IPS-20b (cell line): Measurements from ENCODE around the gene CHN1.

Experiments
- H3K27ac ChIP-seq: one replicate; pipeline ENCODE4 v1.5.1; 2013; ENCODE audit warnings: low read length
- H3K27me3 ChIP-seq: 2 replicates; pipeline ENCODE4 v1.6.1; 2013; ENCODE audit warnings: mild to moderate bottlenecking, low read length, inconsistent platforms; ENCODE audit not compliant: insufficient read depth
- H3K36me3 ChIP-seq: 2 replicates; pipeline ENCODE4 v1.6.1; 2013; ENCODE audit warnings: low read depth, mild to moderate bottlenecking, inconsistent platforms, low read length, moderate library complexity; ENCODE audit not compliant: insufficient read depth
- H3K4me1 ChIP-seq: 2 replicates; pipeline ENCODE4 v1.6.1; 2013; ENCODE audit warnings: mild to moderate bottlenecking, control low read depth, inconsistent platforms, low read length, moderate library complexity; ENCODE audit not compliant: insufficient read depth
- H3K4me3 ChIP-seq: 2 replicates; pipeline ENCODE4 v1.5.1; 2013; ENCODE audit warnings: mild to moderate bottlenecking, low read length, inconsistent platforms
- H3K9ac ChIP-seq: 2 replicates; pipeline ENCODE4 v1.6.1; 2013; ENCODE audit warnings: low read depth, mild to moderate bottlenecking, inconsistent platforms, low read length, moderate library complexity
- H3K9me3 ChIP-seq: 2 replicates; pipeline ENCODE4 v1.6.1; 2013; ENCODE audit warnings: mild to moderate bottlenecking, low read depth, low read length, inconsistent platforms; ENCODE audit not compliant: insufficient read depth

Gene CHN1

GRCh38 chr2:174997110-174997509, 8.1 kb downstream of the CHN1 start:
- no peaks in the 10 kb centered on the region for H3K36me3 ChIP-seq
- peaks cover 6% of the 10 kb centered on the region; the same call in 1 of the 2 replicates for H3K9me3 ChIP-seq
- no peak overlapping the region for H3K4me3 ChIP-seq
- H3K4me1 ChIP-seq, result peaks cover 22% of the 10 kb centered on the region
- no peaks in the 10 kb centered on the region for H3K27me3 ChIP-seq
- H3K27ac ChIP-seq, result no peak overlapping the region
- no peak overlapping the region for H3K9ac ChIP-seq

GRCh38 chr2:174996622-174997021, 8.6 kb downstream of the CHN1 start:
- Histone ChIP-seq H3K9ac (no peak overlapping the region), H3K9me3 (peaks cover 6% of the 10 kb centered on the region; the same call in 1 of the 2 replicates), H3K4me3 (no peak overlapping the region), H3K27ac (no peak overlapping the region), H3K27me3 (no peaks in the 10 kb centered on the region), H3K36me3 (no peaks in the 10 kb centered on the region), H3K4me1 (peaks cover 24% of the 10 kb centered on the region)

DNA sequence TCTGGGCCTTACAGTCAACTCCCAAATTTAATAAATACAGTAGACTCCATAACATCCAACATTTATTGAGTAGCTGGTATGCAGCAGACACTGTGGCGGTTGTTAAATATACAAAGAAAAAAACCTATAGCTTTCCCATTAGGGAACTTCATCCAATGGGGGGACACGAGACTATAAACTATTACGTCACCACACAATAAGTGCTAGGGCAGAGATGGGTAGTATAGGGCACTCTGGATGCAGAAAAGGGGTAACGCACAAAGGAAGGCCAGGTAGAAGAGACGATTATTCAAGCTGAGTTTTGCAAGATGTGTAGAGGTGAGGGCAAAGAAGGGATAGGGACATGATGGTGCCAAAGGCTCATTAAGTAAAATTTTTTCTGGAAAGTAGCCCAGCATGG, 10.8 kb downstream of the CHN1 start:
- H3K4me1 ChIP-seq, result peaks cover 32% of the 10 kb centered on the region
- H3K9me3 ChIP-seq, result peaks cover 6% of the 10 kb centered on the region; the same call in 1 of the 2 replicates
- H3K9ac ChIP-seq, result no peak overlapping the region
- H3K27ac ChIP-seq, result no peak overlapping the region
- no peaks in the 10 kb centered on the region for H3K27me3 ChIP-seq
- no peak overlapping the region for H3K4me3 ChIP-seq
- H3K36me3 ChIP-seq, result no peaks in the 10 kb centered on the region; the same call in 1 of the 2 replicates

- no peaks in the 10 kb centered on the region; the same call in 1 of the 2 replicates for H3K36me3 ChIP-seq
- H3K9me3 ChIP-seq, result peaks cover 6% of the 10 kb centered on the region; the same call in 1 of the 2 replicates
- H3K27ac ChIP-seq, result no peak overlapping the region
- no peaks in the 10 kb centered on the region for H3K27me3 ChIP-seq
- no peak overlapping the region for H3K9ac ChIP-seq
- peaks cover 32% of the 10 kb centered on the region for H3K4me1 ChIP-seq
- no peak overlapping the region for H3K4me3 ChIP-seq
These were observed 12.3 kb downstream of the CHN1 start for GRCh38 chr2:174992886-174993285.

GRCh38 chr2:174985614-174986013, 19.6 kb downstream of the CHN1 start:
- Histone ChIP-seq H3K4me3 (no peak overlapping the region), H3K4me1 (peaks cover 13% of the 10 kb centered on the region; the same call in 1 of the 2 replicates), H3K9ac (no peak overlapping the region), H3K9me3 (no peaks in the 10 kb centered on the region), H3K36me3 (no peaks in the 10 kb centered on the region; the same call in 1 of the 2 replicates), H3K27ac (no peak overlapping the region), H3K27me3 (no peaks in the 10 kb centered on the region)

DNA sequence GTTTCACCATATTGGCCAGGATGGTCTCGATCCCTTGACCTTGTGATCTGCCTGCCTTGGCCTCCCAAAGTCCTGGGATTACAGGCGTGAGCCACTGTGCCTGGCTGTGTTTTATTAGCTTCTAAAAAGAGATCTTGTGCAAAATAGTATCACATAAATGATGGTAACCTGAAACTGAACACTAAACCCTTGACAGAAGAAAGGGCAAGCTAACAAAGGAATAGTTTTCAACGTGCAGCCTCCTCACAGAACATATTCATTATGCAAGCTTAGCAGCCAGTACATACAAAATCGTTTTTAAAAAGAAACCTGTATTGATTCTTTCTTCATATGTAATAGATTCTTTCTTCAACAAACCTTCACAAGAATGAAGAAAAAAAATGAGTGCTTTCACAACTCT, 20.6 kb downstream of the CHN1 start:
- Histone ChIP-seq H3K27ac (peak overlapping the region; percentile 36), H3K4me3 (no peak overlapping the region), H3K36me3 (no peaks in the 10 kb centered on the region; the same call in 1 of the 2 replicates), H3K9me3 (no peaks in the 10 kb centered on the region), H3K9ac (no peak overlapping the region; the same call in 1 of the 2 replicates), H3K27me3 (no peaks in the 10 kb centered on the region), H3K4me1 (peaks cover 10% of the 10 kb centered on the region; the same call in 1 of the 2 replicates)

GRCh38 chr2:174981331-174981730, 23.9 kb downstream of the CHN1 start:
- no peak overlapping the region for H3K9ac ChIP-seq
- H3K27ac ChIP-seq, result no peak overlapping the region
- H3K9me3 ChIP-seq, result no peaks in the 10 kb centered on the region
- no peaks in the 10 kb centered on the region for H3K27me3 ChIP-seq
- no peak overlapping the region for H3K4me3 ChIP-seq
- H3K4me1 ChIP-seq, result peaks cover 17% of the 10 kb centered on the region; the same call in 1 of the 2 replicates
- no peaks in the 10 kb centered on the region for H3K36me3 ChIP-seq

DNA sequence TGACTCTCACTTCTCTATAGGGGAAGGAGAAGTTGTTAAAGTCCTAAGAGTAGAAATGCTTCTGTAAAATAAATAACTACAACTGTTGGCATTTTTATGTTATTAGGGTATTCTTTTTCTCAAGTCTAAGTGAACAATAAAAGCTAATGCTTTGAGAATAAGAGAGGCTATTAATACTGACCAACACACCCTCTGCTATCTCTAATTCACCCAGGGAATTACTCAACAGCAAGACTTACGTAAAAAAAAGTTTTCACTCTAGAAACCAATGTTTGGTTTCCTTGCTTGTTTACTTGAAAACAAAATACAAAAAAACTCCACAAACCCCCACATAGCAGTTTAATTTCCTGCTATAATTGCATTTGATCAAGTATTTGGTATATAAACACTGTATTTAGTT, 25.2 kb downstream of the CHN1 start:
- Histone ChIP-seq H3K27ac (no peak overlapping the region), H3K9me3 (no peaks in the 10 kb centered on the region), H3K4me1 (peaks cover 13% of the 10 kb centered on the region; the same call in 1 of the 2 replicates), H3K4me3 (no peak overlapping the region), H3K9ac (no peak overlapping the region), H3K36me3 (no peaks in the 10 kb centered on the region), H3K27me3 (no peaks in the 10 kb centered on the region)

GRCh38 chr2:174977364-174977763, 27.8 kb downstream of the CHN1 start:
- Histone ChIP-seq H3K9ac (no peak overlapping the region), H3K27ac (peak overlapping the region; percentile 1), H3K27me3 (no peaks in the 10 kb centered on the region), H3K4me3 (no peak overlapping the region), H3K36me3 (no peaks in the 10 kb centered on the region), H3K4me1 (peaks cover 16% of the 10 kb centered on the region), H3K9me3 (no peaks in the 10 kb centered on the region)

- Histone ChIP-seq H3K27me3 (no peaks in the 10 kb centered on the region), H3K36me3 (peaks cover 8% of the 10 kb centered on the region; the same call in 1 of the 2 replicates), H3K4me1 (peaks cover 18% of the 10 kb centered on the region), H3K27ac (no peak overlapping the region), H3K4me3 (no peak overlapping the region), H3K9ac (no peak overlapping the region), H3K9me3 (no peaks in the 10 kb centered on the region)
These were observed 31.1 kb downstream of the CHN1 start for GRCh38 chr2:174974131-174974530.

DNA sequence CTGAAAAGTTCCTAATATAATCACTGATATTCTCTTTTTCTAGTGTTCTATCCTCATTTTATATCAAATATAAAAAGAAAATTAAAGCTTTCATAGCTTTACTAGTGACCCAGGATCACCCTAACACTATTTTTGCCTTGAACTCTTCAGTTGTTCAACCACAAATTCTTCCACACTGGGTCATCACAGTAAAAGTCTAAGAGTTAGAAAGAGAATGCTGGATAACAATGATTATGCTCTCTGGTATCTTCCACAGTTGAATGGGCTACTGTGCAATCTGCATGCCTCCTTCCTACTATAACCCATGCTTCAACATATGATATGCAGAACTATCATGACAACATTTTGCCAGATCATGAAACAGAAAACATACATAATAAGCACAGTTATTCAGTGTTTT, 32.3 kb downstream of the CHN1 start:
- no peak overlapping the region for H3K4me3 ChIP-seq
- H3K27me3 ChIP-seq, result no peaks in the 10 kb centered on the region
- no peak overlapping the region for H3K9ac ChIP-seq
- H3K4me1 ChIP-seq, result peaks cover 23% of the 10 kb centered on the region
- H3K36me3 ChIP-seq, result peaks cover 8% of the 10 kb centered on the region; the same call in 1 of the 2 replicates
- no peaks in the 10 kb centered on the region for H3K9me3 ChIP-seq
- no peak overlapping the region for H3K27ac ChIP-seq

DNA sequence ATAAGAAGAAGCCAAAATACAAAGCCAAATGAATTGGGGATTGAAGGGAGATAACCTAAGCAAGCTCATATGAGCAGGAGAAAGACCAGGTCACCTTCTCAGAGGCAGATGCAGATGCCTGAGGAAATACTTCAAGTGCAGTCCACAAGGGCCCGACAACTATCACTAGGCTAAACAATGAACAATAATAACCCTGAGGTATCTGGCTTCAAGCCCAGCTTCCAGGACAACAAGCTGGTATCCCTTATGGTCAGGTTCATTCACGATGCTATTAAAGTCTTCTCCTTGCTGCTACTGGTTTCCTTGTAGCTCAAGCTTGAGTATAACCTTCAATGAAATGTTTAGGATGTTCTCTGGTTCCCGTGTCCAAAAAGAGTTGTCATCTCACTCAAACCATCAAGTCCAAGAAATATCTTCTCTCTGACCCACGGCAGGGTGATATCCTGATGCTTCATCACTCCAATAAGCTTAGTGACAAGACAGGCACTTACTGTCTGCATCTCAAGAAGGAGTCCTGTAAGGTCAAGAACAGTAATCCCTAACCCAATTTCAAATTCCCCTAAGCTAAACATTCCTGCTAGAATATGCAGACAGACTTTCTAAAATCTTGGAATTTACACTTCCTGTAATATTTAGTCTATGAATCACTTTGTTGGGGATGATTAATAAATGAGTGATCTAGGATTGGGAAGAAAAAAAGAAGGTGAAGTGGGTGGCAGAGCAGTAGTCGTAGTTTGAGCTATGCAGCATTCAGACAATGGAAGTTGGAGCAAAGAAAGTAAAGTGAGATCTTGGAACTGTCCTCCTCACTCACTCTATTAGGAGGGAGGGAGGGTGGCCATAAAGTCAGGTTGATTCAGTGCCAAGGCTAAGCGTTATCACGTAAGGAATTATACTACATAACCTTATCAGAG, 33.1 kb downstream of the CHN1 start:
- Histone ChIP-seq H3K27me3 (no peaks in the 10 kb centered on the region), H3K36me3 (peaks cover 8% of the 10 kb centered on the region; the same call in 1 of the 2 replicates), H3K4me3 (no peak overlapping the region), H3K4me1 (peaks cover 27% of the 10 kb centered on the region), H3K9ac (no peak overlapping the region), H3K9me3 (no peaks in the 10 kb centered on the region), H3K27ac (no peak overlapping the region)
